Neural progenitor cell (in vitro differentiated cells): ENCODE results near the gene SLC19A1.

Experiments
- EZH2 ChIP-seq: fragments of 200-600 bp; sonication (generic); IDR thresholded peaks from 2 replicates; pipeline ENCODE4 v1.6.1; 2017; ENCODE audit warnings: antibody characterized with exemption, mild to moderate bottlenecking, moderate library complexity
- TF ChIP-seq, protein P1 (sequence below): fragments of 200-600 bp; sonication (generic); IDR thresholded peaks from 2 replicates; pipeline ENCODE4 v1.5.1; 2017; ENCODE audit warnings: antibody characterized with exemption, mild to moderate bottlenecking

DNA sequence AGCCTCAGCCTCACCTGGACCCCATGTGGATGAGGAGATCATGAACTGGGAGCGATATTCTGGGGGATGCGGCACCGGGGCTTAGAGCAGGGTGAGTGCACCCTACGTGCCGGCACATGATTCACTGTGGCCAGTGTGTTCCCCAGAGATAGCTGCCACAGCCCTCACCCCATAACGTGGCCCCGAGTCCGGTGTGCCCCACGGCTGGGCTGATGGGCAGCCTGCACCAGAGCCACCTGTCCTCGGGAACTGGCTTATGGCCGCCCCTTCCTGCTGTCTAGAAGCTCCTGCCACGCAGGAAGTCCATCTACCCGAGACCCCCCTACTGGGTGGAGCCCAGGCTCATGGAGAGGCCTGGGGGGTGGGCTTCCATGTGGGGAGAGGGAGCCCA is 39.1 kb upstream of the SLC19A1 start:
- TF ChIP-seq EZH2, result no peak
- TF ChIP-seq, protein P1, sequence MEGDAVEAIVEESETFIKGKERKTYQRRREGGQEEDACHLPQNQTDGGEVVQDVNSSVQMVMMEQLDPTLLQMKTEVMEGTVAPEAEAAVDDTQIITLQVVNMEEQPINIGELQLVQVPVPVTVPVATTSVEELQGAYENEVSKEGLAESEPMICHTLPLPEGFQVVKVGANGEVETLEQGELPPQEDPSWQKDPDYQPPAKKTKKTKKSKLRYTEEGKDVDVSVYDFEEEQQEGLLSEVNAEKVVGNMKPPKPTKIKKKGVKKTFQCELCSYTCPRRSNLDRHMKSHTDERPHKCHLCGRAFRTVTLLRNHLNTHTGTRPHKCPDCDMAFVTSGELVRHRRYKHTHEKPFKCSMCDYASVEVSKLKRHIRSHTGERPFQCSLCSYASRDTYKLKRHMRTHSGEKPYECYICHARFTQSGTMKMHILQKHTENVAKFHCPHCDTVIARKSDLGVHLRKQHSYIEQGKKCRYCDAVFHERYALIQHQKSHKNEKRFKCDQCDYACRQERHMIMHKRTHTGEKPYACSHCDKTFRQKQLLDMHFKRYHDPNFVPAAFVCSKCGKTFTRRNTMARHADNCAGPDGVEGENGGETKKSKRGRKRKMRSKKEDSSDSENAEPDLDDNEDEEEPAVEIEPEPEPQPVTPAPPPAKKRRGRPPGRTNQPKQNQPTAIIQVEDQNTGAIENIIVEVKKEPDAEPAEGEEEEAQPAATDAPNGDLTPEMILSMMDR, result no peak
